Measurements from ENCODE around the gene EEF1AKMT4.

The EEF1AKMT4 gene

GRCh38 chr3:184291044-184291737 lies 41.7 kb downstream of the EEF1AKMT4 start:
- no peaks in the 10 kb centered on the region for H3K4me1 ChIP-seq (ENCODE audit: control insufficient read depth, insufficient read depth, low read length)
- H3K36me3 ChIP-seq (ENCODE audit: insufficient read depth, low read length): no peaks in the 10 kb centered on the region
- no peak overlapping the region for H3K9ac ChIP-seq (ENCODE audit: low read depth, low read length)
- H3K4me3 ChIP-seq (ENCODE audit: low read length): no peak overlapping the region
- no peaks in the 10 kb centered on the region for H3K9me3 ChIP-seq (replicated peaks; ENCODE audit: low read length)
- H3K27me3 ChIP-seq (ENCODE audit: control insufficient read depth, insufficient read depth, low read length): peaks cover 23% of the 10 kb centered on the region
- no peak overlapping the region for H3K4me2 ChIP-seq (ENCODE audit: low read length)

DNA sequence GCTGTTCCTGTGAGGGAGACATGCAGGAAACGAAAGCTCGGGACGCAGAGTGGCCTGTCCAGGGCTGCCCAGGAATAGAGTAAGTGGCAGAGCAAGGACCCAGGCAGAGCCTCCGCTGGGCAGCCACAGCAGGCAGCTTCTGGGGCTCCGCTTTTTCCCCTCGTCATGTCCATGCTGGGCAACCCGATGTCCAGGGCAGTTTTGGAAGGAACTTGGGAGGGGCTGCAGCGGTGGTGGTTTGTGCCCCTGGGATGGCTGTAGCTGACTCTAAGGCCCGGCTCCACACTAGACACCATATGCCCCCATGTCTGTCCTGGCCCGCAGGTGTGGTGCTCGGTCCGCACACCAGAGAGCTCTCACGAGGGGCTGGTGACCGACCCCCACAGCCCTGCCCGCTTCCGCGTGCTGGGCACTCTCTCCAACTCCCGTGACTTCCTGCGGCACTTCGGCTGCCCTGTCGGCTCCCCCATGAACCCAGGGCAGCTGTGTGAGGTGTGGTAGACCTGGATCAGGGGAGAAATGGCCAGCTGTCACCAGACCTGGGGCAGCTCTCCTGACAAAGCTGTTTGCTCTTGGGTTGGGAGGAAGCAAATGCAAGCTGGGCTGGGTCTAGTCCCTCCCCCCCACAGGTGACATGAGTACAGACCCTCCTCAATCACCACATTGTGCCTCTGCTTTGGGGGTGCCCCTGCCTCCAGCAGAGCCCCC lies 42.4 kb downstream of the EEF1AKMT4 start:
- H3K27me3 ChIP-seq (ENCODE audit: control insufficient read depth, insufficient read depth, low read length): peaks cover 20% of the 10 kb centered on the region
- H3K4me3 ChIP-seq (ENCODE audit: low read length): no peak overlapping the region
- H3K9me3 ChIP-seq (replicated peaks; ENCODE audit: low read length): no peaks in the 10 kb centered on the region
- H3K4me2 ChIP-seq (ENCODE audit: low read length): no peak overlapping the region
- H3K36me3 ChIP-seq (ENCODE audit: insufficient read depth, low read length): no peaks in the 10 kb centered on the region
- no peaks in the 10 kb centered on the region for H3K4me1 ChIP-seq (ENCODE audit: control insufficient read depth, insufficient read depth, low read length)
- H3K9ac ChIP-seq (ENCODE audit: low read depth, low read length): no peak overlapping the region

DNA sequence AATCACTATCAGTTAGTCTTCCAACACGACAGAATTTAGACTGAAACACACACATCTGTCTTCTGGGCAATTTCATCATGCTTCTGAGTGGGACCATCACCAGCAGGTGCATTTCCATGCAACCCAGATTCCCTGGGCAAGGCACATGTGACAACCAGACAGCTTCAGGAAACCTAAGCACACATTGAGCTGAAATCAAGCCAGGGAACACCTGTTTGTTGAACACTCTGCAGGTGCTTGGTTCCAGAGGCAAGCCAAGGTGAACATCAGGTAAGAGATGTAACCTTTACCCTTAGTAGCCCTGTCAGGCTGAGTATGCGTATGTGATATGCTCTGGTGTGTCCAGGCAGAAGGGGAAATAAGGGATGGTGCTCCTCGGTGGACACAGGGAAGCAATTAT lies 46.3 kb downstream of the EEF1AKMT4 start:
- Histone ChIP-seq H3K4me1 (ENCODE audit: control insufficient read depth, insufficient read depth, low read length) (peaks cover 7% of the 10 kb centered on the region), H3K36me3 (ENCODE audit: insufficient read depth, low read length) (peaks cover 9% of the 10 kb centered on the region), H3K4me3 (ENCODE audit: low read length) (no peak overlapping the region), H3K9ac (ENCODE audit: low read depth, low read length) (no peak overlapping the region), H3K9me3 (replicated peaks; ENCODE audit: low read length) (no peaks in the 10 kb centered on the region), H3K27me3 (ENCODE audit: control insufficient read depth, insufficient read depth, low read length) (peaks cover 20% of the 10 kb centered on the region), H3K4me2 (ENCODE audit: low read length) (no peak overlapping the region)

DNA sequence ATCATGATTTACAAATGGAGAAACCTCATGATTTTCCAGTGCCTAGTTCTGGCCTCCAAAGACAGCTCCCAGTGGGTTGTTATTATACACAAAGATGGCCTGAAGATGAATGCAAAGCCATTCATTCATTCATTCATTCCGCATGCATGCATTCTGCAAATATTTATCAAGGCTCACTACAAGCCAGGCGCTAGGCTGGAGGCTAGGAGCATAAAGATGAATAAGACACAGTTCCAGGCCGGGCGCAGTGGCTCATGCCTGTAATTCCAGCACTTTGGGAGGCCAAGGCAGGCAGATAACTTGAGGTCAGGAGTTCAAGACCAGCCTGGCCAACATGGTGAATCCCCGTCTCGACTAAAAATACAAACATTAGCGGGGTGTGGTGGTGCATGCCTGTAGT lies 47.1 kb downstream of the EEF1AKMT4 start:
- no peak overlapping the region for H3K4me3 ChIP-seq (ENCODE audit: low read length)
- H3K4me1 ChIP-seq (ENCODE audit: control insufficient read depth, insufficient read depth, low read length): peaks cover 13% of the 10 kb centered on the region
- H3K27me3 ChIP-seq (ENCODE audit: control insufficient read depth, insufficient read depth, low read length): peaks cover 20% of the 10 kb centered on the region
- no peak overlapping the region for H3K9ac ChIP-seq (ENCODE audit: low read depth, low read length)
- H3K36me3 ChIP-seq (ENCODE audit: insufficient read depth, low read length): peaks cover 17% of the 10 kb centered on the region
- no peak overlapping the region for H3K4me2 ChIP-seq (ENCODE audit: low read length)
- no peaks in the 10 kb centered on the region for H3K9me3 ChIP-seq (replicated peaks; ENCODE audit: low read length)

DNA sequence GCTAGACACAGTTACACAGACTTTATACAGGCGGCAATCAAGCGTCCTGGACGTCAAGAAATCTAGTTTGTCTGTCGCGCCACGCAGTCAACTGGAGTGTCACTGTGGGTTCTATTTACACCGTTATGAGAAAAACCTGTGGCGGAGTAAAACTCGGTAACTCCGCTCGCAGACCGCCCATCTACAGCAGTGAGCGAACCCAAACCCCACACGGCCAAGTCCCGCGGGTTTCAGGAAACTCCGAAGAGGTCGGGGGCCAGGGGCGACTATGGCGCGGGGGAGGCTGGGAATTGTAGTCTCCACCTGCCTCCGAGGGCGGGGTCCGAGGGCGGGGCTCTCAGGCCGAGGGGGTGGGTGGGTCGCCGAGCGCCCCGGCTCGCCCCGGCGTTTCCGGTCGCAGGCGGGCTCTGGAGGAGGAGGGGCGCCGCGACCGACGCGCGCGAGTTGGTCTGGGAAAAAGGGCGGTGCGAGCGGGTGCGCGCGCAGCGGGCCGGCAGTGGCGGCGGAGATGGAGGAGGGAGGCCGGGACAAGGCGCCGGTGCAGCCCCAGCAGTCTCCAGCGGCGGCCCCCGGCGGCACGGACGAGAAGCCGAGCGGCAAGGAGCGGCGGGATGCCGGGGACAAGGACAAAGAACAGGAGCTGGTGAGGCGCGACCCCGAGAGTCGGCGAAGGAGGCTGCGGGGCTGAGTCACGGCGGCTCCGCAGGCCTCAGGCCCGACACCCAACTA lies 49.5 kb downstream of the EEF1AKMT4 start, which contains the start of gene PSMD2:
Gene PSMD2 (plus strand): TSS at position 483 of the 729 bp plus-strand sequence. CDS start 26 bp downstream, at position 509.
- Histone ChIP-seq H3K27me3 (ENCODE audit: control insufficient read depth, insufficient read depth, low read length) (peaks cover under 1% of the 10 kb centered on the region), H3K4me1 (ENCODE audit: control insufficient read depth, insufficient read depth, low read length) (peaks cover 17% of the 10 kb centered on the region), H3K4me3 (ENCODE audit: low read length) (peak within 1 kb of the TSS; percentile 96), H3K9me3 (replicated peaks; ENCODE audit: low read length) (no peaks in the 10 kb centered on the region), H3K4me2 (ENCODE audit: low read length) (peak within 1 kb of the TSS; percentile 92), H3K9ac (ENCODE audit: low read depth, low read length) (peak within 1 kb of the TSS; percentile 96), H3K36me3 (ENCODE audit: insufficient read depth, low read length) (peaks cover 40% of the 10 kb centered on the region)

- Histone ChIP-seq H3K4me2 (ENCODE audit: low read length) (peak overlapping the region; percentile 91), H3K9me3 (replicated peaks; ENCODE audit: low read length) (no peaks in the 10 kb centered on the region), H3K4me3 (ENCODE audit: low read length) (peak overlapping the region; percentile 96), H3K36me3 (ENCODE audit: insufficient read depth, low read length) (peaks cover 48% of the 10 kb centered on the region), H3K9ac (ENCODE audit: low read depth, low read length) (peak overlapping the region; percentile 96), H3K4me1 (ENCODE audit: control insufficient read depth, insufficient read depth, low read length) (peaks cover 17% of the 10 kb centered on the region), H3K27me3 (ENCODE audit: control insufficient read depth, insufficient read depth, low read length) (no peaks in the 10 kb centered on the region)
Observed at GRCh38 chr3:184299488-184300377, 50.3 kb downstream of the EEF1AKMT4 start.

- peak overlapping the region; percentile 96 for H3K4me3 ChIP-seq (ENCODE audit: low read length)
- H3K9ac ChIP-seq (ENCODE audit: low read depth, low read length): peak overlapping the region; percentile 96
- peak overlapping the region; percentile 91 for H3K4me2 ChIP-seq (ENCODE audit: low read length)
- H3K27me3 ChIP-seq (ENCODE audit: control insufficient read depth, insufficient read depth, low read length): no peaks in the 10 kb centered on the region
- H3K9me3 ChIP-seq (replicated peaks; ENCODE audit: low read length): no peaks in the 10 kb centered on the region
- H3K36me3 ChIP-seq (ENCODE audit: insufficient read depth, low read length): peaks cover 53% of the 10 kb centered on the region
- H3K4me1 ChIP-seq (ENCODE audit: control insufficient read depth, insufficient read depth, low read length): peaks cover 17% of the 10 kb centered on the region
Observed at GRCh38 chr3:184300378-184300720, 50.9 kb downstream of the EEF1AKMT4 start.

DNA sequence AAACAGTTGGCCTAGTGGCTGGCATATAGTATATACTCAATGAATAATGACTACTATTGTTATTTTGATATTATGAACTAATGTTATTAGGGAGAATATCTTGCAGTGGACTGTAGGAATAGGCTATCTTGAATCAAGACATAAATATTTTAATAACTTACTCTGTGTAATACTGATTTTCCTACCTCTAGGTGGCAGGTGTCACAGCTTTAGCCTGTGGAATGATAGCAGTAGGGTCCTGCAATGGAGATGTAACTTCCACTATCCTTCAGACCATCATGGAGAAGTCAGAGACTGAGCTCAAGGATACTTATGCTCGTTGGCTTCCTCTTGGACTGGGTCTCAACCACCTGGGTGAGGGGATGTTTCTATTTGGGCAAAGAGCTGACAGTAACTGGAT lies 56.1 kb downstream of the EEF1AKMT4 start:
- peaks cover 84% of the 10 kb centered on the region for H3K36me3 ChIP-seq (ENCODE audit: insufficient read depth, low read length)
- no peaks in the 10 kb centered on the region for H3K9me3 ChIP-seq (replicated peaks; ENCODE audit: low read length)

GRCh38 chr3:184306341-184306972 lies 57.0 kb downstream of the EEF1AKMT4 start:
- H3K9me3 ChIP-seq (replicated peaks; ENCODE audit: low read length): no peaks in the 10 kb centered on the region
- H3K4me1 ChIP-seq (ENCODE audit: control insufficient read depth, insufficient read depth, low read length): peaks cover 5% of the 10 kb centered on the region
- H3K4me2 ChIP-seq (ENCODE audit: low read length): no peak overlapping the region
- H3K4me3 ChIP-seq (ENCODE audit: low read length): no peak overlapping the region
- H3K9ac ChIP-seq (ENCODE audit: low read depth, low read length): no peak overlapping the region
- peaks cover 76% of the 10 kb centered on the region for H3K36me3 ChIP-seq (ENCODE audit: insufficient read depth, low read length)
- no peaks in the 10 kb centered on the region for H3K27me3 ChIP-seq (ENCODE audit: control insufficient read depth, insufficient read depth, low read length)

More for the DNA sequence above, 56.1 kb downstream of the EEF1AKMT4 start:
- H3K4me1 ChIP-seq (ENCODE audit: control insufficient read depth, insufficient read depth, low read length): peaks cover 12% of the 10 kb centered on the region
- H3K9ac ChIP-seq (ENCODE audit: low read depth, low read length): no peak overlapping the region
- H3K4me3 ChIP-seq (ENCODE audit: low read length): no peak overlapping the region
- no peak overlapping the region for H3K4me2 ChIP-seq (ENCODE audit: low read length)
- H3K27me3 ChIP-seq (ENCODE audit: control insufficient read depth, insufficient read depth, low read length): no peaks in the 10 kb centered on the region

DNA sequence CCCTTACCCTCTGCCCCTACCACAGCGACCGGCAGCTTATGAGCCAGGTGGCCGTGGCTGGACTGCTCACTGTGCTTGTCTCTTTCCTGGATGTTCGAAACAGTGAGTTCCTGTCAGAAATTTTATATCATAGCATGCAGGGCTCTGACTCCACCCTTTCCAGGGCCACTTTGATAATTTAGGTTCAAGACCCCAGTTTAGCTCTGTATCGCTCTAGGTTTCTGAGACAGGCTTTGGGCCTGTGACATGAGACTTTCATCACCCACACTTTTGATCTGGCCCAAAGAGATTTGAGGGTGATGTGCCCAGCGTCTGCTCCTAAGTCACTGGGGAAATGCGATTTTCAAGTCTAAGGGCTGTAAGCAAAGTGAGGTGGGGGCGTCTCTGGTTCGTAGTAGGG lies 58.4 kb downstream of the EEF1AKMT4 start:
- Histone ChIP-seq H3K9ac (ENCODE audit: low read depth, low read length) (no peak overlapping the region), H3K4me2 (ENCODE audit: low read length) (no peak overlapping the region), H3K9me3 (replicated peaks; ENCODE audit: low read length) (no peaks in the 10 kb centered on the region), H3K4me1 (ENCODE audit: control insufficient read depth, insufficient read depth, low read length) (no peaks in the 10 kb centered on the region), H3K27me3 (ENCODE audit: control insufficient read depth, insufficient read depth, low read length) (no peaks in the 10 kb centered on the region), H3K36me3 (ENCODE audit: insufficient read depth, low read length) (peaks cover 61% of the 10 kb centered on the region), H3K4me3 (ENCODE audit: low read length) (no peak overlapping the region)

Data from skeletal muscle satellite cell (primary cell).